GM19467 (cell line): ENCODE measurements around the gene FOXK1.
"Not testable (repeated sequence)": the region's sequence is repeated elsewhere in the genome, so short reads cannot be mapped to it uniquely, and the experiment has no call there.

Experiments used
- ATAC-seq: cut with Tn5 transposase; IDR thresholded peaks from one replicate; pipeline ENCODE4 v1.9.1; 2021; ENCODE audit warnings: mild to moderate bottlenecking, moderate library complexity; ENCODE audit not compliant: unreplicated experiment

FOXK1 gene

DNA sequence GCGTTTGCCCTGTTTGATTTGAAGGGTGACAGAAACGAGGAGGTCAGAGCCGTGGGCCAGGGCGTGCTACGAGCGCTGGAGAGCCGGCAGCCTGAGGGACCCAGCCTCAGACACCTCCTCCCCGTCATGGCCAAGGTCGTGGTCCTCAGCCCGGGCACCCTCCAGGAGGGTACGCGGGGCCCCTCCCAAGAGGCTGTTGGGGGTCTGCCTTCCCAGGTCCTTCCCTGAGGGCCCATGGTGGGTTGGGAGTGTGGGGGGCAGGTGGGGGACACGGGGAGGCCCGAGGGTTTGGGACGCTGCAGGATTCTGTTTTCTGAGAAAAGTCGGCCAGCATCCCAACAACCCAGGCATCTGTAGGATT, 101.2 kb downstream of the FOXK1 start:
- no peak for ATAC-seq

GRCh38 chr7:4783762-4784351, 101.8 kb downstream of the FOXK1 start:
- ATAC-seq = no peak

DNA sequence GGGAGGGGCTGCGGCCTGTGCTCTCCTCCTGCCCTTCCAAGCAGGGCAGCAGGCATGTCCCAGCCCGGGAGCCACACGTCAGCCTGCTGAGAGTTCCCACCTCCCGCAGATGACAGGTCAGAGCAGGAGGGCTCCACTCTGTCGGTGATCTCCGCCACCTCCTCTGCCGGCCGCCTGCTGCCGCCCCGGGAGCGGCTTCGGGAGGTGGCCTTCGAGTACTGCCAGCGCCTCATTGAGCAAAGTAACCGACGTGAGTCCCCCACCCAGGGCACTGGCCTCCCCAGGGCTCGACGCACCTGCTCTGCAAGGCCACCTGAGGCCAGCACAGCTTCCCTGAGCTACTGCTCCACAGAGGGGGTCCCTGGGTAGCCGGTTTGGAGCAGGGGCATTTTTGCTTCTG, 102.7 kb downstream of the FOXK1 start:
- no peak for ATAC-seq

DNA sequence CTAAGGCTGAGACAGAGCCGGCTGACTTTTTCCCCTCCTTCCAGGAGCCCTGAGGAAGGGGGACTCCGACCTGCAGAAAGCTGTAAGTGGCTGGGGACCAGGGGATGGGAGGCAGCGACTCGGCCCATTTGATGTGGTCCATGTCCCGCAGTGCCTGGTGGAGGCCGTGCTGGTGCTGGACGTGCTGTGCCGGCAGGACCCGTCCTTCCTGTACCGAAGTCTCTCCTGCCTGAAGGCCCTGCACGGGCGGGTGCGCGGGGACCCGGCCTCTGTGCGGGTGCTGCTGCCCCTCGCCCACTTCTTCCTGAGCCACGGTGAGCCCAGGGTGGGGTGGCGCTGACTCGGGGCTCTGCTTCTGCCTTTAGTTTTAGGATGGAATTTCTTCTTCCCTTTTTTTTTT, 103.3 kb downstream of the FOXK1 start:
- no peak for ATAC-seq

- no peak for ATAC-seq
Measured at GRCh38 chr7:4786015-4786414, 103.9 kb downstream of the FOXK1 start.

GRCh38 chr7:4787541-4787940, 105.4 kb downstream of the FOXK1 start:
- no peak for ATAC-seq

GRCh38 chr7:4787947-4788626, 106.0 kb downstream of the FOXK1 start:
- no peak for ATAC-seq

GRCh38 chr7:4788627-4789189, 106.6 kb downstream of the FOXK1 start:
- ATAC-seq = no peak

GRCh38 chr7:4789194-4790077, 107.3 kb downstream of the FOXK1 start:
- no peak for ATAC-seq

DNA sequence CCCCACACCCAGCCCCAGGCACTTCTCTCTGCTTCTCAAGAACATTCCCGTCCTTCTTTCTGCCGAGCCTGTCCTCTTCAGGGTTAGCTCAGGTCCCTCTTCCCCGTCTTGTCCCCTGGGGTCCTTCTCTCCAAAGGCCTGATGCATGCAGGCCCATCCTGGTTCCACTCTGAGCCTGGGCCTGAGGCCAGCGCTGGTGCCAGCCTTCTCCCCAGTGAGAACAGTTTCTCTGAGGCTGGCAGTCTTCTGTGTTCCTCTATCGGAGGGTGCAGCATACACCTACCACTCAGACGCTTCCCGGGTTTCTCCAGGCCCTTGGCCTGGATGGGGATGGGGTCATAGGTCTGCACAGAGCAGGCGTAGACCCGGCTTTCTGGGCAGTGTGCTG, 108.0 kb downstream of the FOXK1 start:
- no peak for ATAC-seq

GRCh38 chr7:4790516-4790991, 108.5 kb downstream of the FOXK1 start:
- no peak for ATAC-seq

DNA sequence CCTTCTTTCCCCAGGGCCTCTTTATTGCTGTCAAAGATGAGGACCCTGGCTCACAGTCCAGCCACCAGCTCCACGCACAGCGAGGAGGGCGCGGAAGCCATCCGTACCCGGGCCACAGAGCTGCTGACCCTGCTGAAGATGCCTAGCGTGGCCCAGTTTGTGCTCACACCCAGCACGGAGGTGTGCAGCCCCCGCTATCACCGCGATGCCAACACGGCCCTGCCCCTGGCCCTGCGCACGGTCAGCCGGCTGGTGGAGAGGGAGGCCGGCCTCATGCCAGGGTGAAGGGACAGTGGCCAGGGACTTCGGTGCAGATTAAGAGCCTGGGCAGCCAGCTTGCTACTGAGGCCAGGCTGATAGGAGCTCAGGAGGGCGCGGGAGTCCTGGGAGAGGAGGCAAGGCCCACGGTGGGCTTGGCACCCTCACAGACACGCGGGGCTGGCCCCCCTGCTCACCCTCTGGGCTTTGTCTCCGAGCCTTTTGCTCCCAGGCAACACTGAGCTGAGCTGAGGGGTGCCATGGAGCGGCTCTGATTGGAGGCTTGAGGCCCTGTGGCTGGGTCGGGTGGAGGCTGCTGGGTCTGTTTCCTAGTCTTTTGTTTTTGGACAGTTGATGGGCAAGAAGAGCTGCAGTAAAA, 109.1 kb downstream of the FOXK1 start:
- ATAC-seq = no peak

GRCh38 chr7:4791738-4792536, 109.8 kb downstream of the FOXK1 start:
- ATAC-seq = no peak

DNA sequence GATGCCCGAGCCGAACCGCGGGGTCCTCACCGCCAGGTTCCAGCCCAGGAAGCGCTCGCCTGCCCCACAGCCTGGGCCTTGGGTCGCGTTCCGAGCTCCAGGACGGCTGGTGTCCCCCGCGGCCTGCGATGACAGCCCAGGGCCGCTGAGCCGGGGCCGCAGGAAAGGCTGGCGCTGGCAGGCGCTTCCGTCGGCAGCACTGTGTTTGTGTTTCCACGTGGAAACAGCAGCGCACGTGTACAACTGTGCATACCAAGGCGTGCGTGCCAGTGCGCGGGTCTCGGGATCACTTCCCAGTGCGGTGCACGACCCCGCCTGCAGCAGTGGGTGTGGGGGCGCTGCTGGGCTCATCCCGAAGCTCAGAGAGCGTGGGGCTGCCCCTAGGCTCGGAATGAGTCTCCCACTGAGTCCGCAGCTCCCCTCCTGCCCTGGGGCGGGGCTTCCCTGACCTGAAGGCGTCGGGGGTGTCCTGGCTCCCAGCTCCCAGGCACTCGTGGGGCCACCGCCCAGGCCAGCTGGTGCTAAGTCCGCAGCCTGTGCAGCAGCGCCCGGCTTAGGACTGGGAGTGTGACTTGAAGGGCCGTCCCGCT, 110.5 kb downstream of the FOXK1 start:
- ATAC-seq = no peak

GRCh38 chr7:4793385-4793993, 111.4 kb downstream of the FOXK1 start:
- not testable (repeated sequence) for ATAC-seq

DNA sequence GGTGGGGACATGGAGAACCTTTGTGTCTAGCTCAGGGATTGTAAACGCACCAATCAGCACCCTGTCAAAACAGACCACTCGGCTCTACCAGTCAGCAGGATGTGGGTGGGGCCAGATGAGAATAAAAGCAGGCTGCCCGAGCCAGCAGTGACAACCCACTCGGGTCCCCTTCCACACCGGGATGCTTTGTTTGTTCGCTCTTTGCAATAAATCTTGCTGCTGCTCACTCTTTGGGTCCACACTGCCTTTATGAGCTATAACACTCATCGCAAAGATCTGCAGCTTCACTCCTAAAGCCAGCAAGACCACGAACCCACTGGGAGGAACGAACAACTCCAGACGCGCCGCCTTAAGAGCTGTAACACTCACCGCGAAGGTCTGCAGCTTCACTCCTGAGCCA, 112.1 kb downstream of the FOXK1 start:
- ATAC-seq = not testable (repeated sequence)

DNA sequence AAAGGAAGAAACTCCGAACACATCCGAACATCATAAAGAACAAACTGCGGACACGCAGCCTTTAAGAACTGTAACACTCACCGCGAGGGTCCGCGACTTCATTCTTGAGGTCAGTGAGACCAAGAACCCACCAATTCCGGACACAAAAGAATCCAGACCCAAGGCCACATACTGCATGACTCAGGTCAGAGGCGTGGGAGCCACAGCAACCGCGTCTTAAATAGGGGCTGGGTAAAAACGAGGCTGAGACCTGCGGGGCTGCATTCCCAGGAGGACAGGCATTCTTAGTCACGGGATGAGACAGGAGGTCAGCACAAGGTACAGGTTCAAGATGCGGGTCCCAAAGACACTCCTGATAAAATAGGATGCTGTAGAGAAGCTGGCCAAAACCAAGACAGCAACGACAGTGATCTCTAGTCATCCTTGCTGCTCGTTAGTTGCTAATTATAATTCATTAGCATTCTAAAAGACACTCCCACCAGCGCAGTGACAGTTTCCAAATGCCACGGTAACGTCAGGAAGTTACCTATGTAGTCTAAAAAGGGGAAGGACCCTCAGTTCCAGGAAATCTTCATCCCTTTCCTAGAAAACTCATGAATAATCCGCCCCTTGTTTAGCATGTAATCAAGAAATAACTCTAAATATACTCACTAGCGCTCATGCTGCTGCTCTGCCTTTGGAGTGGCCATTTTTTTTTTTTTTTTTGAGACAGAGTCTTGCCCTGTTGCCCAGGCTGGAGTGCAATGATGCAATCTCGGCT, 112.7 kb downstream of the FOXK1 start:
- no peak for ATAC-seq

DNA sequence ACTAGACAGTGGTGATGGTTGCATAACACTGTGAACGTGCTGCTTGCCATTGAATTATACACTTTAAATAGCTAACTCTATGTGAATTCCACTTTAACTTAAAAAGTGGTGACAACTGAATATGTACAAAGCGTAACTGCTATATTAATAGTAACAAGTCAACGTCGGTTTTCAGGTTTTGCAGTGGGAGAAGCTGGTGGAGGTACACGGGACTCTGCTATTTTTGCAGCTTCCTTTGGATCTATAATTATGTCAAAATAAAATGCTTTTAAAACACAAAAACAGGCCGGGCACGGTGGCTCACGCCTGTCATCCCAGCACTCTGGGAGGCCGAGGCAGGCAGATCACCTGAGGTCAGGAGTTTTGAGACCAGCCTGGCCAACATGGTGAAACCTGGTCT, 114.4 kb downstream of the FOXK1 start:
- no peak for ATAC-seq
